ENCODE results near the gene PAGR1. TPM values are rescaled to one million over a fixed set of nuclear protein-coding genes. Genes with fewer than 3 reads are reported as not detected.
"Not testable (repeated sequence)": the region's sequence is repeated elsewhere in the genome, so short reads cannot be mapped to it uniquely, and the experiment has no call there.

The PAGR1 gene
- total RNA-seq (ENCODE audit: insufficient read depth, low replicate concordance): 13.7 TPM

- DNase-seq (ENCODE audit: low spot score): peak; percentile 99
Measured at GRCh38 chr16:29815793-29816693, at the start of gene PAGR1. TSS of gene PAGR1 (plus strand) at chr16:29816152. CDS start at chr16:29816526, 374 bp downstream.

GRCh38 chr16:29766571-29766970 lies 49.4 kb upstream of the PAGR1 start:
- no peak for DNase-seq (ENCODE audit: low spot score)

GRCh38 chr16:29767062-29767461 lies 48.9 kb upstream of the PAGR1 start:
- no peak for DNase-seq (ENCODE audit: low spot score)

- DNase-seq (ENCODE audit: low spot score): no peak
Measured at GRCh38 chr16:29769507-29769906, 46.4 kb upstream of the PAGR1 start.

GRCh38 chr16:29770250-29770929 lies 45.6 kb upstream of the PAGR1 start:
- no peak for DNase-seq (ENCODE audit: low spot score)

- DNase-seq (ENCODE audit: low spot score): not testable (repeated sequence)
Measured at GRCh38 chr16:29772330-29772729, 43.6 kb upstream of the PAGR1 start.

DNA sequence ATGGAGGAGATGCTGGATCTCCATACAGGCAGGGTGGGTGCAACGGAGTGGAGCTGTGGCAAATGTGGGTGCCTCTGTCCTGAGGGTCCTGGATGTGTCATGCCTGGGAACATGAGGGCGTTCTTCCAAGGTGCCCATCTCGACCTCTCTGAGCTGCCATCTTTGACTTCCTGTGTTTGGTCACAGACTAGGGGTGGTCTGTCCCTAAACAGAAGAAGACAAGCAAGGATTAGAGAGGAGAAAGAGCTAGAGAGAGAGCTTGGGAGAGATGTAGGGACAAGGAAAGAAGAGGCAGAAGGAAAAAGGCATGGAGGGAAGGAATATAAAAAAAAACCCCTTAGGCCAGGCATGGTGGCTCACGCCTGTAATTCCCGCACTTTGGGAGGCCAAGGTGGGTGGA lies 41.2 kb upstream of the PAGR1 start:
- DNase-seq (ENCODE audit: low spot score): no peak

- DNase-seq (ENCODE audit: low spot score): peak; percentile 73
Measured at GRCh38 chr16:29775742-29776408, 40.1 kb upstream of the PAGR1 start.

DNA sequence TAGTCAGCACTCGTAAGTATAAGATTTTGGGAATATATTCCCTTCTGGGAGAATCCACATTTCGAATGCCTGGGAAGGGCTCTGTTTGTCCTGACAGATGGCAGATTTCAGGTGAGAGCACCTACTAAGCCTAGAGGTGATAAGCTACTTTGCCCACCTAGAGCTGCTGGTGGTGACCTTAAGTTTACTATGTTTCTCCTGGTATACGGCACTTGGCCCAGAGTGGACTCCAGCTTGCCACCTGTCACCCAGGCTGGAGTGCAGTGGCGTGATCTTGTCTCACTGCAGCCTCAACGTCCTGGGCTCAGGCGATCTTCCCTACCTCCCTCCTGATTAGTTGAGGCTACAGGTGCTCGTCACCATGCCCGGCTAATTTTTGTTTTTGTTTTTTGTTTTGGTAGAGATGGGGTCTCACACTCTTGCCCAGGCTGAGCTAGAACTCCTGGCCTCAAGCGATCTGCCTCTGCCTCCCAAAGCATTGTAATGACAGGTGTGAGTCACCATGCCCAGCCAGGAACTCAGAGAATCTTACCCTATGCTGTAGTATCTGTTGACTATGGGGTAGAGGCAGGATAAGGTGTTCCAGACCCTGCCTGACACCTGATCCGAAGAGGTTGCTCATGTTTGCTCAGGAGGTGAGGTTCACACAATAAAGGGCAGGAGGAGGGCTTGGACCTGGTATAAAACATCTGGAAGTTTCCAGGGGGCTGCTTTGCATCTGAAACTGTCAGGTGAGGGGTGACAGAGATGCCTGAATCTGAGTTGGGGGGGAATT lies 38.2 kb upstream of the PAGR1 start, which contains the start of gene ZG16:
TSS of gene ZG16 (plus strand) at position 681 of the 775 bp plus-strand sequence. CDS start 1,011 bp downstream, outside the sequence.
- no peak for DNase-seq (ENCODE audit: low spot score)

GRCh38 chr16:29779474-29779873 lies 36.5 kb upstream of the PAGR1 start:
- DNase-seq (ENCODE audit: low spot score): peak; percentile 26

GRCh38 chr16:29783094-29783953 lies 32.6 kb upstream of the PAGR1 start:
- peak; percentile 27 for DNase-seq (ENCODE audit: low spot score)

- DNase-seq (ENCODE audit: low spot score): no peak
Measured at GRCh38 chr16:29784157-29784556, 31.8 kb upstream of the PAGR1 start.

DNA sequence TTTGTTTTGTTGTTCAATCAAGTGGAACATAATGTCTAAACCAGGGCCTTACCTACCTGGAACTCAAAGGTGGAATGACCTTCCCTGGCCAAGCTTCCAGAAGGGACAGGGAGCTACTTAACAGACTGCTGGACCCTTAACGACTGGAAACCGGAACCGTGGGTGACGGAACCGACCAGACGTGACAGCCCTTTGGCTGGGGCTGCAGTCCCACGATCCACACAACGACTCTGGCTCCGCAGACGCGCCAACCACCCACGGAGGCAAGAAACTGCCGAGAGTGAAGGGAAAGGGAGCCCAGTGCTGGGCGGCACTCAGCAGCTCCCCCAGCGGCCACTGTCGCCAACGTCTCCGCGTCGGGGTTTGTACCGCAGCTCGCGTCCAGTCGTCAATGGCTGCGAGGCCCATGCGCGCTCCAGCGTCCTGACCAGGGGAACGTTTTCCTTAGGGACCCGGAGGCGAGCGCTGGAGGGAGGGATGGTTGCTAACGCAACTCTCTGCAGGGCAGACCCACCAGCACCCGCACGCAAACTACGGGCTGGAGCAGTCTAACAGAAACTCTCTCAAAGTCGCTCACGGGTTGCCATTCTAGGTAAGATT lies 31.0 kb upstream of the PAGR1 start:
- DNase-seq (ENCODE audit: low spot score): peak; percentile 64

DNA sequence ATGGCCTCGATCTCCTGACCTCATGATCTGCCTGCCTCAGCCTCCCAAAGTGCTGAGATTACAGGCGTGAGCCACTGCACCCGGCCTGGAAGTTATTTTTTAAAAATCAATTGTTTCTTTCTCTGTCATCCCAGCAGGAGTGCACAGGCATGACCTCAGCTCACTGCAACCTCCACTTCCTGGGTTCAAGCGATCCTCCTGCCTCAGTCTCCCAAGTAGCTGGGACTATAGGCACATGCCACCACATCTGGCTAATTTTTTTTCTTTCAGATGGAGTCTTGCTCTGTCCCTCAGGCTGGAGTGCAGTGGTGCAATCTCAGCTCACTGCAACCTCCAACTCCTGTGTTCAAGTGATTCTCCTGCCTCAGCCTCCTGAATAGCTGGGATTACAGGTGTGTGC lies 28.8 kb upstream of the PAGR1 start:
- not testable (repeated sequence) for DNase-seq (ENCODE audit: low spot score)

- no peak for DNase-seq (ENCODE audit: low spot score)
Measured at GRCh38 chr16:29789775-29790182, 26.2 kb upstream of the PAGR1 start.

GRCh38 chr16:29790183-29790948 lies 25.6 kb upstream of the PAGR1 start, which contains the start of gene KIF22:
TSS of gene KIF22 (plus strand) at chr16:29790751. CDS start at chr16:29790760, 9 bp downstream.
- peak; percentile 99 for DNase-seq (ENCODE audit: low spot score)

- DNase-seq (ENCODE audit: low spot score): no peak
Measured at GRCh38 chr16:29790949-29791844, 24.8 kb upstream of the PAGR1 start.
